Mesothelial cell of epicardium (in vitro differentiated cells): ENCODE data around the gene KCNAB2. TPM values are rescaled to one million over a fixed set of nuclear protein-coding genes. Genes with fewer than 3 reads are reported as not detected.

ENCODE experiments used
- DNase-seq, 2 experiments: peaks; one replicate each; pipeline ENCODE4 v3.0.0; 2021; ENCODE audit warnings: low spot score in 2 of 2; ENCODE audit not compliant: unreplicated experiment in 2 of 2
- H3K27ac Mint-ChIP-seq: 2 replicates; pipeline ENCODE4 v1.8.0; 2021; ENCODE audit warnings: mixed read lengths
- H3K27me3 Mint-ChIP-seq: 2 replicates; pipeline ENCODE4 v1.8.0; 2021; ENCODE audit warnings: low read depth, mixed read lengths
- H3K36me3 Mint-ChIP-seq: 2 replicates; pipeline ENCODE4 v1.8.0; 2021; ENCODE audit warnings: mixed read lengths
- H3K4me1 Mint-ChIP-seq: 2 replicates; pipeline ENCODE4 v1.8.0; 2021; ENCODE audit warnings: mixed read lengths
- H3K4me3 Mint-ChIP-seq: 2 replicates; pipeline ENCODE4 v1.8.0; 2021; ENCODE audit warnings: mild to moderate bottlenecking, moderate library complexity, mixed read lengths
- H3K9me3 Mint-ChIP-seq: 2 replicates; pipeline ENCODE4 v1.8.0; 2021; ENCODE audit warnings: mixed read lengths
- CTCF ChIP-seq: fragments of 200-600 bp; sonication (generic); IDR thresholded peaks from one replicate; pipeline ENCODE4 v1.5.0; 2021; ENCODE audit warnings: antibody characterized with exemption; ENCODE audit not compliant: unreplicated experiment
- total RNA-seq: library from RNA; stranded (reverse); gene quantifications from 3 replicates; pipeline ENCODE4 v1.2.1, GENCODE V29; 2021

KCNAB2 gene
- total RNA-seq, 1 donor from 2014 or later: 10.7 TPM

GRCh38 chr1:6117624-6118023 lies 71.9 kb downstream of the KCNAB2 start:
- H3K27ac Mint-ChIP-seq: no peak overlapping the region
- H3K9me3 Mint-ChIP-seq: peaks cover 21% of the 10 kb centered on the region

GRCh38 chr1:6118415-6118814 lies 72.7 kb downstream of the KCNAB2 start:
- Mint-ChIP-seq H3K36me3 (peaks cover 1% of the 10 kb centered on the region), H3K27ac (no peak overlapping the region), H3K27me3 (peaks cover 9% of the 10 kb centered on the region), H3K9me3 (peaks cover 21% of the 10 kb centered on the region), H3K4me3 (no peak overlapping the region), H3K4me1 (no peaks in the 10 kb centered on the region)
- no peak for TF ChIP-seq CTCF
- no peak for DNase-seq

More at GRCh38 chr1:6117624-6118023, 71.9 kb downstream of the KCNAB2 start:
- Mint-ChIP-seq H3K27me3 (peaks cover 9% of the 10 kb centered on the region), H3K4me3 (no peak overlapping the region), H3K4me1 (no peaks in the 10 kb centered on the region), H3K36me3 (peaks cover 1% of the 10 kb centered on the region)
- no peak for TF ChIP-seq CTCF
- DNase-seq: no peak

GRCh38 chr1:6121021-6121421 lies 75.3 kb downstream of the KCNAB2 start:
- H3K36me3 Mint-ChIP-seq: peaks cover 1% of the 10 kb centered on the region
- H3K9me3 Mint-ChIP-seq: peaks cover 16% of the 10 kb centered on the region
- no peak for DNase-seq
- no peaks in the 10 kb centered on the region for H3K4me1 Mint-ChIP-seq
- TF ChIP-seq CTCF: no peak
- H3K4me3 Mint-ChIP-seq: no peak overlapping the region
- no peak overlapping the region for H3K27ac Mint-ChIP-seq
- H3K27me3 Mint-ChIP-seq: peaks cover 12% of the 10 kb centered on the region

GRCh38 chr1:6121651-6122370 lies 76.1 kb downstream of the KCNAB2 start:
- TF ChIP-seq CTCF: no peak
- peaks cover 10% of the 10 kb centered on the region for H3K27me3 Mint-ChIP-seq
- H3K36me3 Mint-ChIP-seq: peaks cover 1% of the 10 kb centered on the region
- H3K9me3 Mint-ChIP-seq: peaks cover 9% of the 10 kb centered on the region
- H3K27ac Mint-ChIP-seq: no peak overlapping the region
- no peak overlapping the region for H3K4me3 Mint-ChIP-seq
- DNase-seq: no peak
- no peaks in the 10 kb centered on the region for H3K4me1 Mint-ChIP-seq

- Mint-ChIP-seq H3K4me3 (no peak overlapping the region), H3K27me3 (peaks cover 18% of the 10 kb centered on the region), H3K9me3 (no peaks in the 10 kb centered on the region), H3K4me1 (no peaks in the 10 kb centered on the region), H3K27ac (no peak overlapping the region), H3K36me3 (peaks cover 1% of the 10 kb centered on the region)
- TF ChIP-seq CTCF: no peak
- DNase-seq: no peak
Measured at GRCh38 chr1:6123083-6123482, 77.4 kb downstream of the KCNAB2 start.
